Urinary bladder (tissue), 4 donors: Measurements from ENCODE around the gene ADH1B. TPM values are rescaled to one million over a fixed set of nuclear protein-coding genes. Genes with fewer than 3 reads are reported as not detected.

ENCODE experiments used
- DNase-seq: peaks from one replicate; pipeline ENCODE4 v3.0.0-alpha.2; 2015; ENCODE audit errors: extremely low spot score
- H3K27ac ChIP-seq: one replicate; pipeline ENCODE4 v1.5.1; 2013; ENCODE audit warnings: low read depth, mild to moderate bottlenecking, moderate library complexity
- H3K36me3 ChIP-seq: one replicate; pipeline ENCODE4 v1.6.1; 2013; ENCODE audit warnings: mild to moderate bottlenecking, moderate library complexity; ENCODE audit not compliant: insufficient read depth
- H3K4me1 ChIP-seq: one replicate; pipeline ENCODE4 v1.6.1; 2013; ENCODE audit warnings: mild to moderate bottlenecking, moderate library complexity; ENCODE audit not compliant: insufficient read depth
- H3K4me3 ChIP-seq: one replicate; pipeline ENCODE4 v1.5.1; 2013; ENCODE audit warnings: low read depth, low read length
- WGBS: extraction: QIAGEN DNeasy Blood & Tissue Kit; methylation state at CpG from one replicate; pipeline ENCODE4 v1.1.7; 2013; 5-methylcytosine and 5-hydroxymethylcytosine counted together
- polyA plus RNA-seq: library from polyadenylated mRNA; stranded (reverse); fragments of 200-250 nt; gene quantifications from one replicate; pipeline ENCODE4 v1.2.3, GENCODE V29; 2013
- total RNA-seq: library from RNA; depleted of rRNA; stranded (reverse); fragments of >200 nt; gene quantifications from one replicate; pipeline ENCODE4 v1.2.3, GENCODE V29; 2014
- donor health status: healthy with polysubstance abuse.
- donor health status: healthy.

Gene ADH1B
- total and polyA plus RNA-seq, 2 donors: 97.0 to 864 TPM

- Histone ChIP-seq H3K4me1 (no peaks in the 10 kb centered on the region), H3K4me3 (no peak overlapping the region), H3K36me3 (peaks cover 3% of the 10 kb centered on the region), H3K27ac (no peak overlapping the region)
- DNase-seq: no peak
- 91% methylated on average over 11 of the region's 11 CpGs for WGBS
Measured at GRCh38 chr4:99305638-99306400, 15.4 kb downstream of the ADH1B start.

GRCh38 chr4:99301376-99302164, 19.6 kb downstream of the ADH1B start:
- DNase-seq: no peak

DNA sequence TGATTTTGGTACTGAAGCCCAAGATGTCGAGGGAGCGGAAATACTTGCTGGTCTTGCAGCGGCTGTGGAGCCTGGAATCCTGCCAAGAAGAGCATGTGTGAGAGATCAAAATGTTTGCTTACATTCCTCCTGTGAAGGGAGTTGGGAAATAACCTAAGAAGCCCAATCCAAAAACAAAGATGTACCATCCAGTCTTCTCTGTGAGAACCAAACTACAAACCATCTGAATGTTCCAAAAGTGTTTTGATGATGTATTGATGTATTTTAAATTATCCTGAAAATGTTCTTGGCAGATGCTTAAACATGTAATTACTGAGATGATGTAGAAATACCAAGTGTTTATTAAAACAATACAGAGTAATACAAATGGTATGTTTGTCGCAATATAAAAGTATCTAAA, 20.3 kb downstream of the ADH1B start:
- 22% methylated on average over 4 of the region's 4 CpGs for WGBS
- Histone ChIP-seq H3K36me3 (no peaks in the 10 kb centered on the region), H3K4me3 (no peak overlapping the region), H3K4me1 (no peaks in the 10 kb centered on the region), H3K27ac (no peak overlapping the region)
- DNase-seq: peak; percentile 84

More at GRCh38 chr4:99301376-99302164, 19.6 kb downstream of the ADH1B start:
- Histone ChIP-seq H3K27ac (peak overlapping the region; percentile 63), H3K36me3 (no peaks in the 10 kb centered on the region), H3K4me1 (no peaks in the 10 kb centered on the region), H3K4me3 (no peak overlapping the region)
- WGBS: 79% methylated on average over 7 of the region's 7 CpGs

DNA sequence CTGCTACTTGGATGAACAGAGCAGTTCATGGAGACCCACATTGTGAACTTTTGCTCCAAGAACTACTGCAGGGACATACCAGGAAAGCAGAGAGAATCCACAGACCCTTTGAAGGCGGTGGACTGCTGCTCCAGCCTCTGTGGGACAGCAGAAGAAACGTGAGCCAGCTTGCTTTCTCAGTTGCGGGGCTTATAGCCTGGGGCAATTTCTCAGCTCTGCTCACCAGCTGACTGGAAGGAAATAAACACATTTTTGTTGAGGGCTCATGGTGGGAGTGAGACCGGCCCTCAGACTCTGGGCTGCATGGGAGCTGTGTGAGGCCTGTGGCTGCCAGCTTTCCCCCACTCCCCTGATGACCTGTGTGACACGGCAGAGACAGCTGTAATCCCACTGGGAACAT, 27.8 kb downstream of the ADH1B start:
- Histone ChIP-seq H3K36me3 (no peaks in the 10 kb centered on the region), H3K4me1 (no peaks in the 10 kb centered on the region), H3K4me3 (no peak overlapping the region), H3K27ac (no peak overlapping the region)
- DNase-seq: no peak
- 89% methylated on average over 5 of the region's 5 CpGs for WGBS

DNA sequence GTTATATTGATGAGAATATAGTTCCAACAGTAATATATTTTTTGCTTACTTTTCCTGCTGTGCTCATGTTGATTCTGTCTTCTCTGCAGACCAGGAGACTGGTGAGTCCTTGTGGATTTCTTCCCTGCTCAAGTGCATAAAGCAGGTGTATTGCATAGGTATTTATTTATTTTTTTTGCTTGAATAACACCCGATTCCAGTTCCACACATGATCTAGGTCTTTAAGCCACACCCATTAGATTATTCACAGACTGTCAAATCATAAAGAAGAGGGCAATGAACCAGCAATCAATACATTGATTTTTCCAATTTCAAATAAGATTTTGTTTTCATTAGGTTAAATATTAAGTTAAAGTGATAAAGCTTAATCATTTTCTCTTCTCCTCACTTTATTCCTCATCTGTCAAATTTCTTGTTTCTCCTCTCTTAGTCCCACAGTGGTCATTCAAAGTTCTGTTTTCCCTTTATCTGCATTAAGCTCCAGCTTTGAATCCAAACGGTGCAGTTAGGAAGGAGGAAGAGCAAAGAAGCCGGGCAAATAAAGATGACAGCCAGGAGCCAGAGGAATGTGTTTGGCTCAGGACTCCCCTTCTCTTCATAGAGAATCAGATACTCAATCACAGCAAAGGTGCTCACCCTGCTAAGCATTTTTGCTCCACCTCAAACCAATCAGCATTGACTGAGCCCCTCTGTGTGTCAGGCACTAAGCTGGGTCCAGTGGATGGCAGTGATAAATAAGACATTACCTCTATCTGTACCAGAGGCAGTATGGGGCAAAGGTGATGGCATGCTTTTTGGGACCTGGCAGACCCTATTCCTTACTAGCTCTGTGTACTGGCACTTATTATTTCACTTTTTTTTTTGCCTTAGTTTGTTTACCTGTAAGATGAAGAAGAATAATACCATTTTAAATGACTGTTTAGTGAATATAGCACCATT, 30.1 kb downstream of the ADH1B start, which contains the start of gene ADH1A:
ADH1A (minus strand) TSS at position 138 of the 939 bp plus-strand sequence; CDS start at position 67, 71 bp downstream.
- no peak within 1 kb of the TSS for H3K27ac ChIP-seq
- H3K4me1 ChIP-seq: no peaks in the 10 kb centered on the region
- 64% methylated on average over 3 of the region's 3 CpGs for WGBS
- H3K36me3 ChIP-seq: no peaks in the 10 kb centered on the region
- H3K4me3 ChIP-seq: no peak within 1 kb of the TSS
- DNase-seq: no peak

DNA sequence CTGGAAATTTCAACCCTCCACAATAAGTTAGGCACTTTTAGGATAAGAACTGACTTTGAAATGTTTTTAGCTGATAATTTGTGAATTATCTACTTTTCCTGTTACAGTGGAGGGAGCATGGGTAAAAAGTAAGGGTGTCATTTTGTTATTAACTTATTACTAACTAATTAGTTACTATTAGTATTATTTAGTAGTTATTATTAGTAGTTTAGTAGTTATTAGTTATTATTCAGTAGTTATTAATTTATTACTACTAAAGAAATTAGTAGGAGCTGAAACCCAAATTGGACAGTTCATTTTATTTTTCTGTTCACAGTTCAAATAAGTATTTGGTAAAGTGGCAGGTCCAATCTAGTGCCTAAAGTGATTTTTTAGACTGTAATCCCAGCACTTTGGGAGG, 35.8 kb downstream of the ADH1B start:
- Histone ChIP-seq H3K27ac (no peak overlapping the region), H3K4me1 (no peaks in the 10 kb centered on the region), H3K36me3 (peaks cover 2% of the 10 kb centered on the region), H3K4me3 (no peak overlapping the region)
- DNase-seq: no peak

DNA sequence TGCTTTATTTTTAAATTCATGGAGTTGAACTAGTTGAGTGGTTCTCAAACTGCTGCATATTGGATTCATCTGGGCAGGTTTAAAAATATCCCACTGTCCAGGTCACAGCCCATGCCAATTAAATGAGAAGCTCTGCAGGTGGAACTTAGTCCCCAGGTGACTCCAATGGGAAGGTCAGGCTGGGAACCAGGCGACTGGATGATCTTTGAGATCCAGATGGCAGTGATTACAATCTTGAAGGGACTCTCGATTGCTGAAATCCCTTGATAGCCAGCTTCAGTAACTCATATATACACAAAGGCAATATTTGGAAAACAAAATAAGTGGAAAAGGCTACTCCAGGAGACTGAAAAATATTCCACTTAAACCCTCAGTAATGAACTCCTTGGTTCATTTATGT, 38.5 kb downstream of the ADH1B start:
- no peaks in the 10 kb centered on the region for H3K4me1 ChIP-seq
- no peak overlapping the region for H3K27ac ChIP-seq
- 71% methylated on average over 2 of the region's 2 CpGs for WGBS
- no peak for DNase-seq
- peaks cover 2% of the 10 kb centered on the region for H3K36me3 ChIP-seq
- no peak overlapping the region for H3K4me3 ChIP-seq

DNA sequence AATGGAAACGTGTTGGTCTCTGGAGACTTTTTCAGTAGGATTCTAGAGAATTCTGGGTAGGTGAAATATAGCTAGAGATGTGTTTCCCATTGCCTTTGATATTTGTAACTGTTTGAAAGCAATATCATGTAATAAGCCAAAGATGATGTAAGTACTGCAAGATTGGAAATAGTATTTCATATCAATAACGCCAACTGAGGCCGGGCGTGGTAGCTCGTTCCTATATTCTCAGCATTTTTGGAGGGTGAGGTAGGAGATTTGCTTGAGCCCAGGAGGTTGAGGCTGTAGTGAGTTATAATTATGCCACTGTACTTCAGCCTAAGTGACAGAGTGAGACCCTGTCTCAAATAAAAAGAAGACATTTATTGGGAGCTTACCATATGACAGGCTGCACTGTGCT, 39.9 kb downstream of the ADH1B start:
- no peaks in the 10 kb centered on the region for H3K4me1 ChIP-seq
- H3K36me3 ChIP-seq: peaks cover 2% of the 10 kb centered on the region
- DNase-seq: no peak
- no peak overlapping the region for H3K27ac ChIP-seq
- no peak overlapping the region for H3K4me3 ChIP-seq
- 87% methylated on average over 5 of the region's 5 CpGs for WGBS

DNA sequence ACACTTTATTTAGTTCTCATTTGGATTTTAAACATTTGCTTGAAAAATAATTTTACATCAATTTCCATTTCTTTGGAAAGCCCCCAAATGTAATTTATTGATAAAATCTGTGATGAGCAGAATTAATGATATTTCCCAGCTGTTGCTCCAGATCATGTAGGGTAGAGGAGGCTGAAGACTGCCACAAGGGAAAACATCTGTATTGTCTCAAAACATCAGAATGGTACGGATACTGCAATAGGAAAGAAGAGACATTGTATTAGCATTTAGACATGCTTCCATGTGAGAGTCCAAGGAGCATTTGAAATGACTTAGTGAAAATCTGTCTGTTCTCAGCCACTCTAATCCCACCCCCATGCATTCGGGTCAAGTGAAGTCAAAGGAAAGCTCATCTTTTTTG, 44.8 kb downstream of the ADH1B start:
- no peak for DNase-seq
- WGBS: 64% methylated on average over 2 of the region's 2 CpGs
- no peaks in the 10 kb centered on the region for H3K4me1 ChIP-seq

GRCh38 chr4:99275885-99276284, 45.3 kb downstream of the ADH1B start:
- H3K27ac ChIP-seq: no peak overlapping the region
- H3K4me3 ChIP-seq: no peak overlapping the region
- H3K36me3 ChIP-seq: no peaks in the 10 kb centered on the region
- WGBS: 84% methylated on average over 3 of the region's 3 CpGs
- DNase-seq: no peak
- H3K4me1 ChIP-seq: no peaks in the 10 kb centered on the region

More for the DNA sequence above, 44.8 kb downstream of the ADH1B start:
- no peaks in the 10 kb centered on the region for H3K36me3 ChIP-seq
- no peak overlapping the region for H3K4me3 ChIP-seq
- no peak overlapping the region for H3K27ac ChIP-seq

DNA sequence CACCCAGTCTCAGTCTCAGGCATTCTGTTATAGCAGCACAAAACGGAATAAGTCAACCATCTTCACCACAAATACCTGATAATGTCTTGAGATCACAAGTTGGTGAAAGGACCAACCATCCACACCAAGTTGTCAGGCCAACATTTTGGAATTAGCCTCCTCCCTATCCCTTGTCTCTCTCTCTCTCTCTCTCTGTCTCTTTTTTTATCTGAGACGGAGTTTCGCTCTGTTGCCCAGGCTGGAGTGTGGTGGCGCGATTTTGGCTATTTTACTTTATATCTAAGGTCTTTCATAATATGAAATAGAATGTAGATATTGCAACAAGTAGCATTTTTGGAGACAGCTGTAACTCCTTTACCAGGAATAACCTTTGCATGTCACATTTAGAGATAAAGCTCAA, 46.2 kb downstream of the ADH1B start:
- Histone ChIP-seq H3K36me3 (no peaks in the 10 kb centered on the region), H3K27ac (no peak overlapping the region), H3K4me3 (no peak overlapping the region), H3K4me1 (no peaks in the 10 kb centered on the region)
- DNase-seq: no peak
- WGBS: 95% methylated on average over 5 of the region's 5 CpGs

- no peak for DNase-seq
- H3K27ac ChIP-seq: no peak overlapping the region
- H3K4me1 ChIP-seq: no peaks in the 10 kb centered on the region
- no peak overlapping the region for H3K4me3 ChIP-seq
- no peaks in the 10 kb centered on the region for H3K36me3 ChIP-seq
- 79% methylated on average over 2 of the region's 2 CpGs for WGBS
Measured at GRCh38 chr4:99273704-99274103, 47.5 kb downstream of the ADH1B start.

DNA sequence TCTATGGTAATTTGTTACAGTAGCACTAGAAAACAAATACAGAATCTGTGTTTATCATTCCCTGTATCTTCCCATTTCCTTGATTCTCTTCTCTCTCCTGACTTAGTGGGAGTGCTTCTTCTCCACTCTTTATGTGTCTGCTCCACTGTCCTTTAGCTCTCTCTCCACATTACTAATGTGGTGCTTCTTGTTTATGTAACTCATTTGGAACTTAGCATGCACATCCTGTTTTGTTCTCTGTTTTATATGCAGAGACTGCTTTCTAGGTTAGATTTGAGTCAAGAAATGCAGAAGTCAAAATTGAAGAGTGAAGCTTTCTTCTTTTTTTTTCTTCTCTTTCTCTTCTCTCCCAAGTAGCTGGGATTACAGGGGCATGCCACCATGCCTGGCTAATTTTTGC, 56.3 kb downstream of the ADH1B start:
- Histone ChIP-seq H3K27ac (no peak overlapping the region), H3K4me3 (no peak overlapping the region), H3K4me1 (no peaks in the 10 kb centered on the region), H3K36me3 (no peaks in the 10 kb centered on the region)
- no peak for DNase-seq
